IMR-90 (cell line): ENCODE data around the gene CABP1. TPM values are rescaled to one million over a fixed set of nuclear protein-coding genes. Genes with fewer than 3 reads are reported as not detected.

ENCODE experiments used
- ATAC-seq: fragments of 200-7000 bp; cut with Tn5 transposase; 2 replicates; pipeline ENCODE4 v1.9.1; 2020; ENCODE audit warnings: low read depth, mild to moderate bottlenecking, moderate library complexity
- BruUV-seq: library from RNA; stranded (reverse); fragments of 400-500 nt; replicated peaks from 2 replicates; lab custom pipeline; 2021; lab: Mats Ljungman, UMichigan
- CTCF ChIA-PET: fragments of 300-600 bp; formaldehyde crosslinking; extraction: SDS; loops from one replicate; lab custom pipeline; 2021; ENCODE audit warnings: antibody characterized with exemption; lab: Yijun Ruan, JAX
- POLR2A ChIA-PET: fragments of 300-600 bp; sonication (Branson Sonifier 250); formaldehyde crosslinking; loops from one replicate; lab custom pipeline; 2022; ENCODE audit warnings: antibody characterized with exemption; ENCODE audit not compliant: unreplicated experiment; lab: Charles Lee
- DNase-seq: peaks from one replicate; pipeline ENCODE4 v3.0.0; 2013
- H2AFZ ChIP-seq: replicated peaks from 2 replicates; pipeline ENCODE3; 2013; ENCODE audit warnings: low read length, mild to moderate bottlenecking; ENCODE audit not compliant: poor library complexity
- H2AK5ac ChIP-seq: 2 replicates; pipeline ENCODE4 v1.6.1; 2013; ENCODE audit warnings: low read depth, low read length, inconsistent platforms
- H2AK9ac ChIP-seq: replicated peaks from 2 replicates; pipeline ENCODE3; 2013; ENCODE audit warnings: mild to moderate bottlenecking, low read depth, low read length, moderate library complexity; ENCODE audit not compliant: poor library complexity
- H2BK120ac ChIP-seq: 2 replicates; pipeline ENCODE4 v1.6.1; 2013; ENCODE audit warnings: low read depth, low read length, inconsistent platforms
- H2BK15ac ChIP-seq: 3 replicates; pipeline ENCODE4 v1.6.1; 2013; ENCODE audit warnings: low read depth, low read length, inconsistent platforms
- H2BK20ac ChIP-seq: 2 replicates; pipeline ENCODE4 v1.6.1; 2013; ENCODE audit warnings: low read depth, mild to moderate bottlenecking, inconsistent platforms, low read length, moderate library complexity
- H2BK5ac ChIP-seq: 2 replicates; pipeline ENCODE4 v1.6.1; 2013; ENCODE audit warnings: mild to moderate bottlenecking, low read depth, low read length, inconsistent platforms; ENCODE audit not compliant: poor library complexity, severe bottlenecking
- H3K14ac ChIP-seq: replicated peaks from 2 replicates; pipeline ENCODE4 v1.6.1; 2013; ENCODE audit warnings: low read depth, low read length, inconsistent platforms
- H3K18ac ChIP-seq: 2 replicates; pipeline ENCODE4 v1.6.1; 2013; ENCODE audit warnings: low read depth, low read length, control low read depth
- H3K23ac ChIP-seq: 2 replicates; pipeline ENCODE4 v1.6.1; 2013; ENCODE audit warnings: low read depth, low read length, inconsistent platforms
- H3K27ac ChIP-seq: 2 replicates; pipeline ENCODE4 v1.5.1; 2013; ENCODE audit warnings: mild to moderate bottlenecking, control low read depth, low read length; ENCODE audit not compliant: insufficient read depth
- H3K27me3 ChIP-seq: 2 replicates; pipeline ENCODE4 v1.6.1; 2013; ENCODE audit warnings: low read length; ENCODE audit not compliant: control insufficient read depth, insufficient read depth
- H3K36me3 ChIP-seq: 2 replicates; pipeline ENCODE4 v1.6.1; 2013; ENCODE audit warnings: low read length, mixed read lengths; ENCODE audit not compliant: control insufficient read depth, insufficient read depth
- H3K4ac ChIP-seq: 2 replicates; pipeline ENCODE4 v1.6.1; 2013; ENCODE audit warnings: low read depth, low read length, inconsistent platforms
- H3K4me1 ChIP-seq: 2 replicates; pipeline ENCODE4 v1.6.1; 2013; ENCODE audit warnings: low read length, mixed read lengths; ENCODE audit not compliant: control insufficient read depth, insufficient read depth
- H3K4me2 ChIP-seq: 2 replicates; pipeline ENCODE4 v1.6.1; 2013; ENCODE audit warnings: low read depth, mild to moderate bottlenecking, control low read depth, low read length, moderate library complexity
- H3K4me3 ChIP-seq: 2 replicates; pipeline ENCODE4 v1.5.1; 2013; ENCODE audit warnings: low read depth, mild to moderate bottlenecking, control low read depth, low read length, moderate library complexity; ENCODE audit not compliant: insufficient read depth
- H3K56ac ChIP-seq: 2 replicates; pipeline ENCODE4 v1.6.1; 2013; ENCODE audit warnings: low read length, inconsistent platforms; ENCODE audit not compliant: insufficient read depth; ENCODE audit errors: extremely low read depth
- H3K79me1 ChIP-seq, 2 experiments: 2 replicates each; pipeline ENCODE4 v1.6.1; 2013; ENCODE audit warnings: low read length in 2 of 2, inconsistent platforms in 1 of 2, low read depth in 1 of 2
- H3K9ac ChIP-seq: 2 replicates; pipeline ENCODE4 v1.6.1; 2013; ENCODE audit warnings: low read depth, low read length, control low read depth
- H3K9me1 ChIP-seq: 2 replicates; pipeline ENCODE4 v1.6.1; 2013; ENCODE audit warnings: low read length, inconsistent platforms; ENCODE audit not compliant: insufficient read depth
- H3K9me3 ChIP-seq: 2 replicates; pipeline ENCODE4 v1.6.1; 2013; ENCODE audit warnings: low read length; ENCODE audit not compliant: control insufficient read depth, insufficient read depth
- H4K20me1 ChIP-seq: 2 replicates; pipeline ENCODE4 v1.6.1; 2013; ENCODE audit warnings: low read length, inconsistent platforms; ENCODE audit not compliant: insufficient read depth
- H4K5ac ChIP-seq: 2 replicates; pipeline ENCODE4 v1.6.1; 2013; ENCODE audit warnings: mild to moderate bottlenecking, low read depth, low read length, control low read depth
- H4K8ac ChIP-seq, 2 experiments: 2 replicates each; pipeline ENCODE4 v1.6.1; 2013; ENCODE audit warnings: low read depth in 2 of 2, low read length in 2 of 2, control low read depth in 1 of 2, inconsistent platforms in 1 of 2
- H4K91ac ChIP-seq: 2 replicates; pipeline ENCODE4 v1.6.1; 2013; ENCODE audit warnings: low read depth, low read length, inconsistent platforms; ENCODE audit not compliant: insufficient read depth
- BHLHE40 ChIP-seq: fragments of 150-350 bp; IDR thresholded peaks from 2 replicates; pipeline ENCODE4 v1.6.1; 2016; ENCODE audit warnings: mild to moderate bottlenecking, low read depth, low read length
- CEBPB ChIP-seq: IDR thresholded peaks from 2 replicates; pipeline ENCODE4 v1.6.1; 2012; ENCODE audit warnings: low read depth, low read length, improper control_type of control experiment
- CHD1 ChIP-seq: IDR thresholded peaks from 2 replicates; pipeline ENCODE4 v1.6.1; 2012; ENCODE audit warnings: low read depth, low read length, improper control_type of control experiment
- ELK1 ChIP-seq: fragments of 150-350 bp; IDR thresholded peaks from 2 replicates; pipeline ENCODE4 v1.6.1; 2016; ENCODE audit warnings: low read depth, mild to moderate bottlenecking, low read length, moderate library complexity, borderline replicate concordance
- MAFK ChIP-seq: IDR thresholded peaks from 2 replicates; pipeline ENCODE4 v1.6.1; 2012; ENCODE audit warnings: low read depth, low read length, improper control_type of control experiment
- MAZ ChIP-seq: IDR thresholded peaks from 2 replicates; pipeline ENCODE4 v1.6.1; 2012; ENCODE audit warnings: low read depth, mild to moderate bottlenecking, low read length, improper control_type of control experiment, moderate library complexity, borderline replicate concordance
- NFE2L2 ChIP-seq: fragments of 150-350 bp; IDR thresholded peaks from 2 replicates; pipeline ENCODE4 v1.6.1; 2016; ENCODE audit warnings: low read depth, mild to moderate bottlenecking, low read length
- RAD21 ChIP-seq: IDR thresholded peaks from 2 replicates; pipeline ENCODE4 v1.6.1; 2012; ENCODE audit warnings: low read length, improper control_type of control experiment
- RFX5 ChIP-seq: IDR thresholded peaks from 2 replicates; pipeline ENCODE4 v1.8.0; 2012; ENCODE audit warnings: low read depth, mild to moderate bottlenecking, low read length, moderate library complexity
- SMC3 ChIP-seq: fragments of 150-350 bp; IDR thresholded peaks from 2 replicates; pipeline ENCODE4 v1.6.1; 2016; ENCODE audit warnings: low read depth, mild to moderate bottlenecking, antibody characterized with exemption, low read length, moderate library complexity
- USF2 ChIP-seq: fragments of 150-350 bp; IDR thresholded peaks from 2 replicates; pipeline ENCODE4 v1.6.1; 2017; ENCODE audit warnings: mild to moderate bottlenecking, antibody characterized with exemption, low read length, low read depth
- WGBS, 2 experiments: methylation state at CpG; one replicate each; pipeline versions ENCODE4 v1.1.5 to v1.1.7; 2013; ENCODE audit warnings: missing lambda C conversion rate in 2 of 2; ENCODE audit not compliant: insufficient read length in 1 of 2; ENCODE audit errors: extremely low coverage in 2 of 2; 5-methylcytosine and 5-hydroxymethylcytosine counted together
- dilution Hi-C: fragments of 300-500 bp; cut with HindIII; formaldehyde crosslinking; loops from one replicate; pipeline ENCODE4 v1.14.3; 2018; ENCODE audit warnings: low sequenced_read_pairs; ENCODE audit not compliant: unreplicated experiment
- in situ Hi-C: fragments of 300-500 bp; cut with MboI; formaldehyde crosslinking; loops from 3 replicates; pipeline ENCODE4 v1.14.3; 2019; ENCODE audit warnings: low sequenced_read_pairs, inconsistent platforms, mixed read lengths
- intact Hi-C: fragments of 100-400 bp; cut with micrococcal nuclease; formaldehyde crosslinking; loops from 2 replicates; pipeline ENCODE4 v1.10.0; 2022
- polyA plus RNA-seq, 3 experiments: library from polyadenylated mRNA; depleted of rRNA; stranded (reverse); fragments of >200 nt; gene quantifications; 2 replicates each; pipeline ENCODE4 v1.2.3, GENCODE V29; 2012; ENCODE audit warnings: low replicate concordance in 1 of 3
- total RNA-seq: library from RNA; depleted of rRNA; stranded (reverse); fragments of >200 nt; gene quantifications from 2 replicates; pipeline ENCODE4 v1.2.3, GENCODE V29; 2012
- TF ChIP-seq, protein P1 (sequence below): conservative IDR thresholded peaks from 2 replicates; pipeline ENCODE4 v1.5.1; 2012; ENCODE audit warnings: mild to moderate bottlenecking, low read depth, low read length, improper control_type of control experiment

Gene CABP1
- total and polyA plus RNA-seq, 2 of the 4 experiments (the other 2 are of a cell fraction), result 0.54 to 1.1 TPM

- Histone ChIP-seq H2BK20ac (no peak overlapping the region), H2AFZ (no peak overlapping the region), H3K4me1 (peaks cover 8% of the 10 kb centered on the region), H3K4me2 (no peak overlapping the region), H4K8ac (no peak overlapping the region; a peak in 1 of 4 replicates), H3K4ac (no peak overlapping the region), H3K4me3 (no peak overlapping the region), H4K20me1 (peaks cover 31% of the 10 kb centered on the region), H2AK9ac (no peak overlapping the region), H4K91ac (no peak overlapping the region), H2AK5ac (no peak overlapping the region), H2BK5ac (no peak overlapping the region), H2BK15ac (no peak overlapping the region), H3K9me1 (peaks cover 11% of the 10 kb centered on the region), H3K14ac (no peak overlapping the region), H4K5ac (no peak overlapping the region), H3K23ac (no peak overlapping the region), H3K9me3 (no peaks in the 10 kb centered on the region), H3K79me1 (peaks cover 11 to 32% of the 10 kb centered on the region in 2 experiments; a peak in 3 of 4 replicates), H3K27me3 (no peaks in the 10 kb centered on the region; the same call in 1 of the 2 replicates), H3K56ac (no peak overlapping the region), H3K36me3 (no peaks in the 10 kb centered on the region), H3K27ac (no peak overlapping the region), H3K18ac (no peak overlapping the region), H3K9ac (no peak overlapping the region), H2BK120ac (no peak overlapping the region)
- dilution Hi-C loops (no loop called here), in situ Hi-C loops (no loop called here), intact Hi-C loops (no loop called here)
- POLR2A ChIA-PET, result no interaction called here
- WGBS, 2 experiments, result no CpG with 5 or more reads among the region's 3 CpGs
- no peak for DNase-seq
- no peak for ATAC-seq
- CTCF ChIA-PET, result no interaction called here
- no TSS peak for BruUV-seq
- TF ChIP-seq BHLHE40, result no peak
- no peak for TF ChIP-seq RFX5
- no peak for TF ChIP-seq MAFK
- TF ChIP-seq NFE2L2, result no peak
- no peak for TF ChIP-seq ELK1
- no peak for TF ChIP-seq CEBPB
- TF ChIP-seq USF2, result no peak
- TF ChIP-seq MAZ, result no peak
- TF ChIP-seq RAD21, result no peak
- TF ChIP-seq, protein P1, sequence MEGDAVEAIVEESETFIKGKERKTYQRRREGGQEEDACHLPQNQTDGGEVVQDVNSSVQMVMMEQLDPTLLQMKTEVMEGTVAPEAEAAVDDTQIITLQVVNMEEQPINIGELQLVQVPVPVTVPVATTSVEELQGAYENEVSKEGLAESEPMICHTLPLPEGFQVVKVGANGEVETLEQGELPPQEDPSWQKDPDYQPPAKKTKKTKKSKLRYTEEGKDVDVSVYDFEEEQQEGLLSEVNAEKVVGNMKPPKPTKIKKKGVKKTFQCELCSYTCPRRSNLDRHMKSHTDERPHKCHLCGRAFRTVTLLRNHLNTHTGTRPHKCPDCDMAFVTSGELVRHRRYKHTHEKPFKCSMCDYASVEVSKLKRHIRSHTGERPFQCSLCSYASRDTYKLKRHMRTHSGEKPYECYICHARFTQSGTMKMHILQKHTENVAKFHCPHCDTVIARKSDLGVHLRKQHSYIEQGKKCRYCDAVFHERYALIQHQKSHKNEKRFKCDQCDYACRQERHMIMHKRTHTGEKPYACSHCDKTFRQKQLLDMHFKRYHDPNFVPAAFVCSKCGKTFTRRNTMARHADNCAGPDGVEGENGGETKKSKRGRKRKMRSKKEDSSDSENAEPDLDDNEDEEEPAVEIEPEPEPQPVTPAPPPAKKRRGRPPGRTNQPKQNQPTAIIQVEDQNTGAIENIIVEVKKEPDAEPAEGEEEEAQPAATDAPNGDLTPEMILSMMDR, result no peak
- TF ChIP-seq SMC3, result no peak
- TF ChIP-seq CHD1, result no peak
Measured at GRCh38 chr12:120685522-120685921, 45.1 kb downstream of the CABP1 start.
